ENCODE measurements around the gene ACADS. TPM values are rescaled to one million over a fixed set of nuclear protein-coding genes. Genes with fewer than 3 reads are reported as not detected.

ACADS gene
- total and polyA plus RNA-seq, 9 of the 15 experiments (the other 6 are each of a cell fraction or from before 2014, with no cell fraction given): 0.06 to 20.3 (median 8.8) TPM

DNA sequence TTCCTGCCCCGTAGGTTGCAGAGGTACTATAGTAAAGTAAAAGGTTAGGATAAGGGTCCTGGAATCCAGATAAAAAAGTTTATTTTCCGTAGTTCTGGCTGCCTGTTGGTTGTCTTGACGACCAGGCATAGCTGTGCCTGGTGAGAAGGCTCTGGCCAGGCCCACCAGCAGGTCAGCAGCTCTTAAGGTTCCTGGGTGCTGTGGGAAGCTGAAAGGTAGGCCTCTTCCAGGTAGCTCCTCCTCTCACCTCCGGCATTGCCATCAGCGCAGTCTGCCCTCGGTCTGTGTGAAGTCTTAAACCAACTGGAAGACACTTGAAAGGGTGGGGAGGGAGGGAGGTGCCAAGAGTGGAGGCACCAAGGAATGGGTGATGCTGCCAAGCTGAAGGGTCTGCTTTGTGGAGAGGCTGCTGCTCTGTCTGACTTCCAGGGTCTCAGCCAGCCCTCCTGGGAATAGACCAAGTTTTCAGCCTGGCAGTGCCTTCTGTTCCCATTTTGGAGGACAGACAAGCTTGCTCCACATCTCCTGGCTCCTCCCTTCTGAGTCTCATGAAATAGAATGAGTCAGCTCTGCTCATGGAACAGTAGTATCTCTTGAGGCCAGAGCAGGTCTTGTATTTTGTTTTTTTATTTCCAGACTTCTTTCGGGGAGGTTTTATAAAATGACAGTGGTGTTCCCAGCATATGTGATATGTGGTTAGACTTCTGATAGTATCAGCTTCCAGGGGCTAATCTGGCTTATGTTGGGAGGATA is 5.2 kb upstream of the ACADS start (continued):
- TF ChIP-seq ZNF146 (CRISPR knock-in tag; IDR thresholded peaks at IDR 0.05; ENCODE audit: unreplicated experiment) (no peak), CBFA2T3 (IDR thresholded peaks at IDR 0.05) (peak; percentile 63), SMARCA4 (IDR thresholded peaks at IDR 0.05) (peak; percentile 64), PHF20 (IDR thresholded peaks at IDR 0.05; ENCODE audit: partially characterized antibody) (no peak), ZZZ3 (IDR thresholded peaks at IDR 0.05) (no peak), RCOR1 (IDR thresholded peaks at IDR 0.05; ENCODE audit: borderline replicate concordance in 1 of 2, low read depth in 2 of 2, low read length in 2 of 2) (0 out of 4 replicates have a peak, but pooled peaks of 1 of the 2 experiments have one; percentile 36), ELF4 (CRISPR knock-in tag; IDR thresholded peaks at IDR 0.05) (0 out of 2 replicates have a peak, but pooled peaks have one; percentile 21), ZNF23 (CRISPR knock-in tag; IDR thresholded peaks at IDR 0.05) (no peak), JUND (IDR thresholded peaks at IDR 0.05; ENCODE audit: borderline replicate concordance, low read depth, low read length) (peak; percentile 80), JUND (tag; IDR thresholded peaks at IDR 0.05; ENCODE audit: borderline replicate concordance, low read depth, low read length) (peak; percentile 69; the same call in 1 of the 3 replicates), DPF2 (IDR thresholded peaks at IDR 0.05) (peak; percentile 67), FOSL1 (tag; conservative IDR thresholded peaks at IDR 0.05) (peak; percentile 84), ZNF274 (IDR thresholded peaks at IDR 0.05; ENCODE audit: borderline replicate concordance, low read depth, low read length) (no peak), LCOR (CRISPR knock-in tag; IDR thresholded peaks at IDR 0.05) (no peak)
- TF ChIP-seq, protein P1, sequence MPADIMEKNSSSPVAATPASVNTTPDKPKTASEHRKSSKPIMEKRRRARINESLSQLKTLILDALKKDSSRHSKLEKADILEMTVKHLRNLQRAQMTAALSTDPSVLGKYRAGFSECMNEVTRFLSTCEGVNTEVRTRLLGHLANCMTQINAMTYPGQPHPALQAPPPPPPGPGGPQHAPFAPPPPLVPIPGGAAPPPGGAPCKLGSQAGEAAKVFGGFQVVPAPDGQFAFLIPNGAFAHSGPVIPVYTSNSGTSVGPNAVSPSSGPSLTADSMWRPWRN (IDR thresholded peaks at IDR 0.05; ENCODE audit: low read depth): no peak
- TF ChIP-seq, protein P2, sequence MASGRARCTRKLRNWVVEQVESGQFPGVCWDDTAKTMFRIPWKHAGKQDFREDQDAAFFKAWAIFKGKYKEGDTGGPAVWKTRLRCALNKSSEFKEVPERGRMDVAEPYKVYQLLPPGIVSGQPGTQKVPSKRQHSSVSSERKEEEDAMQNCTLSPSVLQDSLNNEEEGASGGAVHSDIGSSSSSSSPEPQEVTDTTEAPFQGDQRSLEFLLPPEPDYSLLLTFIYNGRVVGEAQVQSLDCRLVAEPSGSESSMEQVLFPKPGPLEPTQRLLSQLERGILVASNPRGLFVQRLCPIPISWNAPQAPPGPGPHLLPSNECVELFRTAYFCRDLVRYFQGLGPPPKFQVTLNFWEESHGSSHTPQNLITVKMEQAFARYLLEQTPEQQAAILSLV (tag; IDR thresholded peaks at IDR 0.05): no peak
- TF ChIP-seq, protein P3, sequence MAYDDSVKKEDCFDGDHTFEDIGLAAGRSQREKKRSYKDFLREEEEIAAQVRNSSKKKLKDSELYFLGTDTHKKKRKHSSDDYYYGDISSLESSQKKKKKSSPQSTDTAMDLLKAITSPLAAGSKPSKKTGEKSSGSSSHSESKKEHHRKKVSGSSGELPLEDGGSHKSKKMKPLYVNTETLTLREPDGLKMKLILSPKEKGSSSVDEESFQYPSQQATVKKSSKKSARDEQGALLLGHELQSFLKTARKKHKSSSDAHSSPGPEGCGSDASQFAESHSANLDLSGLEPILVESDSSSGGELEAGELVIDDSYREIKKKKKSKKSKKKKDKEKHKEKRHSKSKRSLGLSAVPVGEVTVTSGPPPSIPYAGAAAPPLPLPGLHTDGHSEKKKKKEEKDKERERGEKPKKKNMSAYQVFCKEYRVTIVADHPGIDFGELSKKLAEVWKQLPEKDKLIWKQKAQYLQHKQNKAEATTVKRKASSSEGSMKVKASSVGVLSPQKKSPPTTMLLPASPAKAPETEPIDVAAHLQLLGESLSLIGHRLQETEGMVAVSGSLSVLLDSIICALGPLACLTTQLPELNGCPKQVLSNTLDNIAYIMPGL (CRISPR knock-in tag; IDR thresholded peaks at IDR 0.05): no peak
- TF ChIP-seq, protein P4, sequence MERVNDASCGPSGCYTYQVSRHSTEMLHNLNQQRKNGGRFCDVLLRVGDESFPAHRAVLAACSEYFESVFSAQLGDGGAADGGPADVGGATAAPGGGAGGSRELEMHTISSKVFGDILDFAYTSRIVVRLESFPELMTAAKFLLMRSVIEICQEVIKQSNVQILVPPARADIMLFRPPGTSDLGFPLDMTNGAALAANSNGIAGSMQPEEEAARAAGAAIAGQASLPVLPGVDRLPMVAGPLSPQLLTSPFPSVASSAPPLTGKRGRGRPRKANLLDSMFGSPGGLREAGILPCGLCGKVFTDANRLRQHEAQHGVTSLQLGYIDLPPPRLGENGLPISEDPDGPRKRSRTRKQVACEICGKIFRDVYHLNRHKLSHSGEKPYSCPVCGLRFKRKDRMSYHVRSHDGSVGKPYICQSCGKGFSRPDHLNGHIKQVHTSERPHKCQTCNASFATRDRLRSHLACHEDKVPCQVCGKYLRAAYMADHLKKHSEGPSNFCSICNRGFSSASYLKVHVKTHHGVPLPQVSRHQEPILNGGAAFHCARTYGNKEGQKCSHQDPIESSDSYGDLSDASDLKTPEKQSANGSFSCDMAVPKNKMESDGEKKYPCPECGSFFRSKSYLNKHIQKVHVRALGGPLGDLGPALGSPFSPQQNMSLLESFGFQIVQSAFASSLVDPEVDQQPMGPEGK (CRISPR knock-in tag; IDR thresholded peaks at IDR 0.05; ENCODE audit: borderline replicate concordance): no peak
- TF ChIP-seq, protein P5, sequence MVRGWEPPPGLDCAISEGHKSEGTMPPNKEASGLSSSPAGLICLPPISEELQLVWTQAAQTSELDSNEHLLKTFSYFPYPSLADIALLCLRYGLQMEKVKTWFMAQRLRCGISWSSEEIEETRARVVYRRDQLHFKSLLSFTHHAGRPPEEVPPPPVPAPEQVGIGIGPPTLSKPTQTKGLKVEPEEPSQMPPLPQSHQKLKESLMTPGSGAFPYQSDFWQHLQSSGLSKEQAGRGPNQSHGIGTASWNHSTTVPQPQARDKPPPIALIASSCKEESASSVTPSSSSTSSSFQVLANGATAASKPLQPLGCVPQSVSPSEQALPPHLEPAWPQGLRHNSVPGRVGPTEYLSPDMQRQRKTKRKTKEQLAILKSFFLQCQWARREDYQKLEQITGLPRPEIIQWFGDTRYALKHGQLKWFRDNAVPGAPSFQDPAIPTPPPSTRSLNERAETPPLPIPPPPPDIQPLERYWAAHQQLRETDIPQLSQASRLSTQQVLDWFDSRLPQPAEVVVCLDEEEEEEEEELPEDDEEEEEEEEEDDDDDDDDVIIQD (CRISPR knock-in tag; IDR thresholded peaks at IDR 0.05): no peak
- TF ChIP-seq, protein P6, sequence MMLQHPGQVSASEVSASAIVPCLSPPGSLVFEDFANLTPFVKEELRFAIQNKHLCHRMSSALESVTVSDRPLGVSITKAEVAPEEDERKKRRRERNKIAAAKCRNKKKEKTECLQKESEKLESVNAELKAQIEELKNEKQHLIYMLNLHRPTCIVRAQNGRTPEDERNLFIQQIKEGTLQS (IDR thresholded peaks at IDR 0.05): peak; percentile 75
- TF ChIP-seq, protein P6 (CRISPR knock-in tag; conservative IDR thresholded peaks at IDR 0.05): no peak

All from K562 (cell line).